Osteocyte (in vitro differentiated cells): ENCODE measurements around the gene LLPH. TPM values are rescaled to one million over a fixed set of nuclear protein-coding genes. Genes with fewer than 3 reads are reported as not detected.

ENCODE experiments used
- DNase-seq: peaks from one replicate; pipeline ENCODE4 v3.0.0; 2021; ENCODE audit warnings: mixed read lengths; ENCODE audit not compliant: unreplicated experiment; ENCODE audit errors: extremely low spot score
- H3K27ac Mint-ChIP-seq: one replicate; pipeline ENCODE4 v1.8.0; 2021; ENCODE audit warnings: mild to moderate bottlenecking, mixed read lengths; ENCODE audit not compliant: unreplicated experiment
- H3K27me3 Mint-ChIP-seq: one replicate; pipeline ENCODE4 v1.8.0; 2021; ENCODE audit warnings: mixed read lengths; ENCODE audit not compliant: unreplicated experiment
- H3K36me3 Mint-ChIP-seq: one replicate; pipeline ENCODE4 v1.8.0; 2021; ENCODE audit warnings: mixed read lengths; ENCODE audit not compliant: unreplicated experiment
- H3K4me1 Mint-ChIP-seq: one replicate; pipeline ENCODE4 v1.8.0; 2021; ENCODE audit warnings: mixed read lengths; ENCODE audit not compliant: unreplicated experiment
- H3K4me3 Mint-ChIP-seq: one replicate; pipeline ENCODE4 v1.8.0; 2021; ENCODE audit warnings: mild to moderate bottlenecking, moderate library complexity, mixed read lengths; ENCODE audit not compliant: unreplicated experiment
- H3K9me3 Mint-ChIP-seq: one replicate; pipeline ENCODE4 v1.8.0; 2021; ENCODE audit warnings: mixed read lengths; ENCODE audit not compliant: unreplicated experiment
- CTCF ChIP-seq: fragments of 200-600 bp; sonication (generic); IDR thresholded peaks from 2 replicates; pipeline ENCODE4 v1.5.0; 2021; ENCODE audit warnings: antibody characterized with exemption, mild to moderate bottlenecking, moderate library complexity
- total RNA-seq: library from RNA; stranded (reverse); gene quantifications from 2 replicates; pipeline ENCODE4 v1.2.1, GENCODE V29; 2021

Gene LLPH
- total RNA-seq, 1 donor from 2014 or later: 25.1 TPM

- DNase-seq: no peak
- H3K27ac Mint-ChIP-seq: no peak overlapping the region
- no peak for TF ChIP-seq CTCF
- peaks cover 9% of the 10 kb centered on the region for H3K9me3 Mint-ChIP-seq
- peaks cover 13% of the 10 kb centered on the region for H3K36me3 Mint-ChIP-seq
- peaks cover 3% of the 10 kb centered on the region for H3K4me1 Mint-ChIP-seq
- H3K27me3 Mint-ChIP-seq: peaks cover 3% of the 10 kb centered on the region
- no peak overlapping the region for H3K4me3 Mint-ChIP-seq
Measured at GRCh38 chr12:66163289-66163688, 32.7 kb upstream of the LLPH start.

GRCh38 chr12:66162701-66163100 lies 32.2 kb upstream of the LLPH start:
- no peak overlapping the region for H3K4me3 Mint-ChIP-seq
- peaks cover 11% of the 10 kb centered on the region for H3K36me3 Mint-ChIP-seq
- peaks cover 3% of the 10 kb centered on the region for H3K27me3 Mint-ChIP-seq
- H3K4me1 Mint-ChIP-seq: peaks cover 2% of the 10 kb centered on the region
- H3K27ac Mint-ChIP-seq: no peak overlapping the region
- no peak for DNase-seq
- H3K9me3 Mint-ChIP-seq: peaks cover 9% of the 10 kb centered on the region
- no peak for TF ChIP-seq CTCF

GRCh38 chr12:66160704-66161103 lies 30.2 kb upstream of the LLPH start:
- H3K4me1 Mint-ChIP-seq: no peaks in the 10 kb centered on the region
- peaks cover 13% of the 10 kb centered on the region for H3K27me3 Mint-ChIP-seq
- DNase-seq: no peak
- peaks cover 9% of the 10 kb centered on the region for H3K9me3 Mint-ChIP-seq
- no peak for TF ChIP-seq CTCF
- H3K36me3 Mint-ChIP-seq: peaks cover 9% of the 10 kb centered on the region
- no peak overlapping the region for H3K27ac Mint-ChIP-seq
- no peak overlapping the region for H3K4me3 Mint-ChIP-seq

- Mint-ChIP-seq H3K4me1 (no peaks in the 10 kb centered on the region), H3K4me3 (no peak overlapping the region), H3K9me3 (no peaks in the 10 kb centered on the region), H3K27ac (no peak overlapping the region), H3K27me3 (peaks cover 12% of the 10 kb centered on the region), H3K36me3 (peaks cover 4% of the 10 kb centered on the region)
- no peak for TF ChIP-seq CTCF
- no peak for DNase-seq
Measured at GRCh38 chr12:66159123-66159522, 28.6 kb upstream of the LLPH start.

DNA sequence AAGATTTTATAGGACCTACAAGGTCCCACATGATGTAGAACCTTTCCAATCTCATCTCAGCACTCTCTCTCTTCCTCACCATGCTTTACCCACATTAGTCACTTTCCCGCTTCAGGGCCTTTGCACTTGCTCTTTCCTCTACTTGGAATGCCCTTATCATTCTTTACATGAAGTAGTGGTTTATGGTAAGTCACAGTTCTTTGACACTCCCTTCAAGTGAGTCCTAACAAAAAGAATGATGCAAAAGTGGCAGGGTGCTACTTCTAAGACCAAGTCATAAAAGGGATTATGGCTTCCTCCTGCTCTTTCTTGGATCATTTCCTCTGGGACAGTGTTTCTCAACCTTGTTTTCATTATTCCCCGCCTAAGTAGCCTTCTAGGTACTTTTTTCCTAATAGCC lies 26.1 kb upstream of the LLPH start:
- Mint-ChIP-seq H3K4me1 (no peaks in the 10 kb centered on the region), H3K4me3 (no peak overlapping the region), H3K27me3 (peaks cover 16% of the 10 kb centered on the region), H3K9me3 (no peaks in the 10 kb centered on the region), H3K27ac (no peak overlapping the region), H3K36me3 (peaks cover 4% of the 10 kb centered on the region)
- TF ChIP-seq CTCF: no peak
- DNase-seq: no peak
